GM18870 (cell line): ENCODE results near the gene C10orf90.

Experiments used
- ATAC-seq: cut with Tn5 transposase; IDR thresholded peaks from one replicate; pipeline ENCODE4 v1.9.1; 2021; ENCODE audit warnings: moderate library complexity; ENCODE audit not compliant: unreplicated experiment

The C10orf90 gene

GRCh38 chr10:126511917-126512479 lies 158.5 kb downstream of the C10orf90 start:
- ATAC-seq: no peak

GRCh38 chr10:126509182-126509581 lies 161.3 kb downstream of the C10orf90 start:
- ATAC-seq: no peak

- ATAC-seq: no peak
Measured at GRCh38 chr10:126508535-126509040, 161.9 kb downstream of the C10orf90 start.

GRCh38 chr10:126504761-126505112 lies 165.8 kb downstream of the C10orf90 start:
- no peak for ATAC-seq

- ATAC-seq: peak; percentile 50
Measured at GRCh38 chr10:126504063-126504760, 166.3 kb downstream of the C10orf90 start.

- no peak for ATAC-seq
Measured at GRCh38 chr10:126503392-126504062, 167.0 kb downstream of the C10orf90 start.

- ATAC-seq: no peak
Measured at GRCh38 chr10:126502441-126502840, 168.1 kb downstream of the C10orf90 start.

GRCh38 chr10:126501828-126502227 lies 168.7 kb downstream of the C10orf90 start:
- no peak for ATAC-seq

- no peak for ATAC-seq
Measured at GRCh38 chr10:126500866-126501265, 169.6 kb downstream of the C10orf90 start.

- no peak for ATAC-seq
Measured at GRCh38 chr10:126500185-126500584, 170.3 kb downstream of the C10orf90 start.

- no peak for ATAC-seq
Measured at GRCh38 chr10:126499744-126500143, 170.7 kb downstream of the C10orf90 start.

- ATAC-seq: no peak
Measured at GRCh38 chr10:126497672-126498071, 172.8 kb downstream of the C10orf90 start.

- ATAC-seq: no peak
Measured at GRCh38 chr10:126496771-126497545, 173.5 kb downstream of the C10orf90 start.

- ATAC-seq: no peak
Measured at GRCh38 chr10:126491476-126491875, 179.0 kb downstream of the C10orf90 start.

- no peak for ATAC-seq
Measured at GRCh38 chr10:126481181-126481580, 189.3 kb downstream of the C10orf90 start.

GRCh38 chr10:126480648-126481047 lies 189.8 kb downstream of the C10orf90 start:
- no peak for ATAC-seq

GRCh38 chr10:126479280-126479895 lies 191.1 kb downstream of the C10orf90 start:
- ATAC-seq: no peak

- ATAC-seq: no peak
Measured at GRCh38 chr10:126478546-126478945, 191.9 kb downstream of the C10orf90 start.

- no peak for ATAC-seq
Measured at GRCh38 chr10:126476246-126476645, 194.2 kb downstream of the C10orf90 start.

- no peak for ATAC-seq
Measured at GRCh38 chr10:126475074-126475691, 195.3 kb downstream of the C10orf90 start.
